Ovary (tissue), 3 donors: Measurements from ENCODE around the gene NUTM1.

ENCODE experiments used
- POLR2A ChIP-seq: fragments of 450-650 bp; IDR thresholded peaks from one replicate; pipeline ENCODE4 v1.6.1; 2017; ENCODE audit warnings: antibody characterized with exemption, mild to moderate bottlenecking, moderate library complexity
- TF ChIP-seq, protein P1 (sequence below), 3 donors: fragments of 450-650 bp in 2 of 3; fragments of 200-600 bp in 1 of 3; IDR thresholded peaks; one replicate each; pipeline versions ENCODE4 v1.5.1 to v1.8.0; 2016 to 2022; ENCODE audit warnings: antibody characterized with exemption in 3 of 3, mild to moderate bottlenecking in 1 of 3
- donor health status: DM: no; HTN: no; CAD: no.

DNA sequence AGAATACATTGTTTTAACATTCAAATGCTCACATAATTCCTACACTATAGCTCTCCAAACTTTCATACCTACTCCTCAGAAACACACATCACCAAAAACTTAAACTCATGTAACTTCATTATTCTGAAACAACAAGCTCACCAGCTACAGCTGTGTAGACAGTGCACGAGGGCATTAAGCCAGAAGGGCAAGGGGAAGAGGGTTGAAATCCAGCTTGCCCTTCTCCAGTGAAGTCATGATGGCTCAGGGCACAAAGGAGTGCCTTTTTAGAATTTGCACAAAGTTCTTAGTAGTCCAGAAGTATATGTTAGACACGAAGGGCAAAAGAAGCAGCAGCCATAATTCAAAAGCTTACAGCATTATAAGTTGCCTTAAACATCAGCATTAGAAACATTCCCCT, 14.1 kb upstream of the NUTM1 start:
- TF ChIP-seq, protein P1, sequence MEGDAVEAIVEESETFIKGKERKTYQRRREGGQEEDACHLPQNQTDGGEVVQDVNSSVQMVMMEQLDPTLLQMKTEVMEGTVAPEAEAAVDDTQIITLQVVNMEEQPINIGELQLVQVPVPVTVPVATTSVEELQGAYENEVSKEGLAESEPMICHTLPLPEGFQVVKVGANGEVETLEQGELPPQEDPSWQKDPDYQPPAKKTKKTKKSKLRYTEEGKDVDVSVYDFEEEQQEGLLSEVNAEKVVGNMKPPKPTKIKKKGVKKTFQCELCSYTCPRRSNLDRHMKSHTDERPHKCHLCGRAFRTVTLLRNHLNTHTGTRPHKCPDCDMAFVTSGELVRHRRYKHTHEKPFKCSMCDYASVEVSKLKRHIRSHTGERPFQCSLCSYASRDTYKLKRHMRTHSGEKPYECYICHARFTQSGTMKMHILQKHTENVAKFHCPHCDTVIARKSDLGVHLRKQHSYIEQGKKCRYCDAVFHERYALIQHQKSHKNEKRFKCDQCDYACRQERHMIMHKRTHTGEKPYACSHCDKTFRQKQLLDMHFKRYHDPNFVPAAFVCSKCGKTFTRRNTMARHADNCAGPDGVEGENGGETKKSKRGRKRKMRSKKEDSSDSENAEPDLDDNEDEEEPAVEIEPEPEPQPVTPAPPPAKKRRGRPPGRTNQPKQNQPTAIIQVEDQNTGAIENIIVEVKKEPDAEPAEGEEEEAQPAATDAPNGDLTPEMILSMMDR (IDR thresholded peaks at IDR 0.05): no peak
- no peak for TF ChIP-seq POLR2A
